Endothelial cell of umbilical vein (primary cell): ENCODE measurements around the gene OPN1SW. TPM values are rescaled to one million over a fixed set of nuclear protein-coding genes. Genes with fewer than 3 reads are reported as not detected.

Source experiments
- BruUV-seq: library from RNA; stranded (reverse); fragments of 400-500 nt; replicated peaks from 2 replicates; lab custom pipeline; 2021; lab: Mats Ljungman, UMichigan
- CTCF ChIA-PET: fragments of 300-600, 350-600 bp; sonication (Branson Sonifier 250); formaldehyde crosslinking; loops from one replicate; lab custom pipeline; 2021; ENCODE audit warnings: antibody characterized with exemption, inconsistent platforms; lab: Charles Lee
- POLR2A ChIA-PET: fragments of 300-600, 350-600 bp; sonication (Branson Sonifier 250); formaldehyde crosslinking; loops from one replicate; lab custom pipeline; 2021; ENCODE audit warnings: antibody characterized with exemption, inconsistent platforms; lab: Charles Lee
- DNase-seq: peaks from one replicate; pipeline ENCODE4 v3.0.0-alpha.2; 2011; ENCODE audit warnings: low read depth, low spot score
- FAIRE-seq: peaks from 2 replicates; lab custom pipeline; 2011; peaks lifted over from hg19 to GRCh38; lab: Jason Lieb, UNC
- H2AFZ ChIP-seq: 2 replicates; pipeline ENCODE4 v1.6.0; 2012; ENCODE audit warnings: low read depth, low read length, control low read depth, inconsistent platforms
- H3K27ac ChIP-seq: 2 replicates; pipeline ENCODE4 v1.5.1; 2011; ENCODE audit warnings: low read depth, mild to moderate bottlenecking, control low read depth, low read length, moderate library complexity; ENCODE audit not compliant: insufficient read depth
- H3K27me3 ChIP-seq, 2 experiments: 2 replicates each; pipeline versions ENCODE4 v1.6.0 to v1.6.1; 2011; ENCODE audit warnings: low read length in 2 of 2, mixed read lengths in 1 of 2; ENCODE audit not compliant: control insufficient read depth in 2 of 2, insufficient read depth in 2 of 2
- H3K36me3 ChIP-seq, 2 experiments: 2 replicates in 1 of 2; 3 replicates in 1 of 2; pipeline ENCODE4 v1.5.1; 2011; ENCODE audit warnings: low read length in 2 of 2, mild to moderate bottlenecking in 1 of 2, moderate library complexity in 1 of 2; ENCODE audit not compliant: control insufficient read depth in 2 of 2, insufficient read depth in 2 of 2; ENCODE audit errors: extremely low read depth in 1 of 2
- H3K4me1 ChIP-seq: 3 replicates; pipeline ENCODE4 v1.5.1; 2011; ENCODE audit warnings: mild to moderate bottlenecking, low read length; ENCODE audit not compliant: control insufficient read depth, insufficient read depth; ENCODE audit errors: extremely low read depth
- H3K4me2 ChIP-seq: 2 replicates; pipeline ENCODE4 v1.6.1; 2011; ENCODE audit warnings: low read length, control low read depth, mixed read lengths; ENCODE audit not compliant: insufficient read depth
- H3K4me3 ChIP-seq, 3 experiments: fragments of 200-600 bp in 1 of 3; sonication (generic), shearing (Covaris generic) in 1 of 3; replicated peaks in 1 of 3; 2 replicates each; pipeline ENCODE4 v1.5.1; 2011 to 2016; ENCODE audit warnings: control low read depth in 3 of 3, low read length in 3 of 3, mild to moderate bottlenecking in 2 of 3, inconsistent platforms in 1 of 3, low read depth in 1 of 3, moderate library complexity in 1 of 3; ENCODE audit not compliant: insufficient read depth in 1 of 3
- H3K79me2 ChIP-seq: 2 replicates; pipeline ENCODE4 v1.6.0; 2012; ENCODE audit warnings: low read length, inconsistent platforms; ENCODE audit not compliant: control insufficient read depth, insufficient read depth
- H3K9ac ChIP-seq: replicated peaks from 2 replicates; pipeline ENCODE3; 2011; ENCODE audit warnings: low read length, control low read depth; ENCODE audit not compliant: insufficient read depth; ENCODE audit errors: extremely low read depth
- H3K9me1 ChIP-seq: replicated peaks from 3 replicates; pipeline ENCODE4 v1.6.0; 2011; ENCODE audit warnings: mild to moderate bottlenecking, low read length; ENCODE audit not compliant: control insufficient read depth, insufficient read depth; ENCODE audit errors: extremely low read depth
- H3K9me3 ChIP-seq: replicated peaks from 2 replicates; pipeline ENCODE4 v1.5.1; 2012; ENCODE audit warnings: low read length, inconsistent platforms; ENCODE audit not compliant: control insufficient read depth, insufficient read depth
- H4K20me1 ChIP-seq: replicated peaks from 2 replicates; pipeline ENCODE3; 2011; ENCODE audit warnings: mild to moderate bottlenecking, low read length; ENCODE audit not compliant: control insufficient read depth, insufficient read depth; ENCODE audit errors: extremely low read depth
- EZH2 ChIP-seq: IDR thresholded peaks from 2 replicates; pipeline ENCODE4 v1.6.1; 2012; ENCODE audit warnings: borderline replicate concordance, low read depth, mild to moderate bottlenecking, moderate library complexity, low read length, inconsistent platforms; ENCODE audit not compliant: severe bottlenecking
- FOS ChIP-seq: IDR thresholded peaks from 2 replicates; pipeline ENCODE4 v1.6.1; 2011; ENCODE audit warnings: mild to moderate bottlenecking, low read length, moderate library complexity, borderline replicate concordance; ENCODE audit not compliant: insufficient read depth
- GATA2 ChIP-seq: IDR thresholded peaks from 2 replicates; pipeline ENCODE4 v1.7.0; 2011; ENCODE audit warnings: low read depth, mild to moderate bottlenecking, moderate library complexity, mixed read lengths, low read length; ENCODE audit not compliant: insufficient read length, insufficient read depth
- JUN ChIP-seq: IDR thresholded peaks from 2 replicates; pipeline ENCODE4 v1.6.1; 2011; ENCODE audit warnings: borderline replicate concordance, low read depth; ENCODE audit not compliant: insufficient read length, insufficient read depth
- MYC ChIP-seq: IDR thresholded peaks from one replicate; pipeline ENCODE4 v1.6.1; 2011; ENCODE audit warnings: mild to moderate bottlenecking, low read depth, low read length
- POLR2A ChIP-seq: IDR thresholded peaks from 2 replicates; pipeline ENCODE4 v1.6.1; 2012; ENCODE audit warnings: low read depth, mild to moderate bottlenecking, control low read depth, low read length
- POLR2AphosphoS5 ChIP-seq: IDR thresholded peaks from 2 replicates; pipeline ENCODE4 v1.6.1; 2012; ENCODE audit warnings: low read depth, mild to moderate bottlenecking, control low read depth, low read length, moderate library complexity; ENCODE audit not compliant: insufficient read depth
- dilution Hi-C: fragments of 300-500 bp; cut with MboI; formaldehyde crosslinking; loops from one replicate; pipeline ENCODE4 v1.15.0; 2019; ENCODE audit warnings: low sequenced_read_pairs; ENCODE audit not compliant: extremely low pct_ligation_motif_present
- intact Hi-C: fragments of 100-400 bp; cut with micrococcal nuclease; formaldehyde crosslinking; loops from one replicate; pipeline ENCODE4 v1.10.0; 2022
- polyA plus RNA-seq, 4 experiments: library from polyadenylated mRNA; depleted of rRNA in 3 of 4; stranded (reverse) in 3 of 4; unstranded in 1 of 4; fragments of >200 nt; gene quantifications; 2 replicates each; pipeline versions ENCODE4 v1.2.1 to v1.2.3, GENCODE V29; 2011 to 2012; ENCODE audit warnings: missing spikeins in 1 of 4
- total RNA-seq: library from RNA; stranded (reverse); gene quantifications from 2 replicates; pipeline ENCODE4 v1.2.3, GENCODE V29; 2021
- TF ChIP-seq, protein P1 (sequence below): IDR thresholded peaks from 2 replicates; pipeline ENCODE4 v1.6.1; 2011; ENCODE audit not compliant: insufficient read depth, insufficient read length
- TF ChIP-seq, protein P2 (sequence below), 2 donors: IDR thresholded peaks; 1 replicate in 1 of 2; 2 replicates in 1 of 2; pipeline ENCODE4 v1.5.1; 2011; ENCODE audit warnings: low read length in 2 of 2, mild to moderate bottlenecking in 2 of 2, moderate library complexity in 2 of 2, control low read depth in 1 of 2, inconsistent platforms in 1 of 2, low read depth in 1 of 2; ENCODE audit not compliant: insufficient read depth in 1 of 2; ENCODE audit errors: extremely low read depth in 1 of 2

Gene OPN1SW
- total and polyA plus RNA-seq, 2 donors (not counting 3 experiments of a cell fraction or from before 2014, with no cell fraction given): not detected

DNA sequence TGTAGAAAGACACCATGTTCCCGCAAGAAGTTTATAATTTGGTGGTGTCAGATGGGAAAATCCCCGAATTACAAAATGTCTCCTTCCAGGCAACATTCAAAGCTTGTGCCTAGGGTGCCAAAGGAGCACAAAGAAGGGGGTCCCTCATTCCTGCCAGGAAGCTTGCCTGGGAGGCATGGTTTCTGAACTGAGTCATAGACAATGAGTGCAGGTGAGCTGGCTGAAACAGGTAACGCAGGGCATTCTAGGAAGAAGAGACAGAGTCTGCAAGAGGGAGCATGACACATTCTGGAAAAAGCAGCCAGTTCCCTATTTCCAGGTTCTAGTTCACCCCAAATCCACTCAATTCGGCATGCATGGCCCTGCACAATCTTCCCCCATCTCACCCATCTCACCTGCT is 48.4 kb downstream of the OPN1SW start:
- H3K9me1 ChIP-seq: no peaks in the 10 kb centered on the region
- no peak for DNase-seq
- TF ChIP-seq POLR2A: no peak
- no peak for TF ChIP-seq POLR2AphosphoS5
- TF ChIP-seq FOS: no peak
- TF ChIP-seq GATA2: no peak
- no peak for TF ChIP-seq EZH2
- no peak for TF ChIP-seq JUN
- TF ChIP-seq, protein P1, sequence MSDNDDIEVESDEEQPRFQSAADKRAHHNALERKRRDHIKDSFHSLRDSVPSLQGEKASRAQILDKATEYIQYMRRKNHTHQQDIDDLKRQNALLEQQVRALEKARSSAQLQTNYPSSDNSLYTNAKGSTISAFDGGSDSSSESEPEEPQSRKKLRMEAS: no peak
- TF ChIP-seq MYC: no peak
- TF ChIP-seq, protein P2, sequence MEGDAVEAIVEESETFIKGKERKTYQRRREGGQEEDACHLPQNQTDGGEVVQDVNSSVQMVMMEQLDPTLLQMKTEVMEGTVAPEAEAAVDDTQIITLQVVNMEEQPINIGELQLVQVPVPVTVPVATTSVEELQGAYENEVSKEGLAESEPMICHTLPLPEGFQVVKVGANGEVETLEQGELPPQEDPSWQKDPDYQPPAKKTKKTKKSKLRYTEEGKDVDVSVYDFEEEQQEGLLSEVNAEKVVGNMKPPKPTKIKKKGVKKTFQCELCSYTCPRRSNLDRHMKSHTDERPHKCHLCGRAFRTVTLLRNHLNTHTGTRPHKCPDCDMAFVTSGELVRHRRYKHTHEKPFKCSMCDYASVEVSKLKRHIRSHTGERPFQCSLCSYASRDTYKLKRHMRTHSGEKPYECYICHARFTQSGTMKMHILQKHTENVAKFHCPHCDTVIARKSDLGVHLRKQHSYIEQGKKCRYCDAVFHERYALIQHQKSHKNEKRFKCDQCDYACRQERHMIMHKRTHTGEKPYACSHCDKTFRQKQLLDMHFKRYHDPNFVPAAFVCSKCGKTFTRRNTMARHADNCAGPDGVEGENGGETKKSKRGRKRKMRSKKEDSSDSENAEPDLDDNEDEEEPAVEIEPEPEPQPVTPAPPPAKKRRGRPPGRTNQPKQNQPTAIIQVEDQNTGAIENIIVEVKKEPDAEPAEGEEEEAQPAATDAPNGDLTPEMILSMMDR (IDR thresholded peaks at IDR 0.05; ENCODE audit: extremely low read depth in 1 of 2, insufficient read depth in 1 of 2, low read depth in 1 of 2, low read length in 2 of 2): no peak
- FAIRE-seq: no peak
- CTCF ChIA-PET: no interaction called here
- no peak overlapping the region for H3K4me2 ChIP-seq
- no peaks in the 10 kb centered on the region for H4K20me1 ChIP-seq
- no peak overlapping the region for H2AFZ ChIP-seq
- dilution Hi-C loops (no loop called here), intact Hi-C loops (no loop called here)
- no peaks in the 10 kb centered on the region for H3K4me1 ChIP-seq
- no peak overlapping the region for H3K9ac ChIP-seq
- BruUV-seq: no TSS peak
- POLR2A ChIA-PET: no interaction called here
- H3K79me2 ChIP-seq: no peaks in the 10 kb centered on the region
- H3K27ac ChIP-seq: no peak overlapping the region
- no peaks in the 10 kb centered on the region for H3K9me3 ChIP-seq
- H3K36me3 ChIP-seq: no peaks in the 10 kb centered on the region
- no peak overlapping the region for H3K4me3 ChIP-seq
- H3K27me3 ChIP-seq: peaks cover 16 to 17% of the 10 kb centered on the region in 2 experiments
